BLaER1 (cell line): ENCODE results near the gene ZDHHC22.

Source experiments
- H3K27ac ChIP-seq: shearing (Covaris generic); formaldehyde crosslinking; 2 replicates; pipeline ENCODE4 v1.8.1; 2022
- H3K27me3 ChIP-seq: shearing (Covaris generic); formaldehyde crosslinking; 2 replicates; pipeline ENCODE4 v1.8.1; 2022
- H3K36me3 ChIP-seq: shearing (Covaris generic); formaldehyde crosslinking; 2 replicates; pipeline ENCODE4 v1.8.1; 2022
- H3K4me1 ChIP-seq: shearing (Covaris generic); formaldehyde crosslinking; 2 replicates; pipeline ENCODE4 v1.8.1; 2022
- H3K4me2 ChIP-seq: shearing (Covaris generic); formaldehyde crosslinking; 2 replicates; pipeline ENCODE4 v1.8.1; 2022
- H3K4me3 ChIP-seq: shearing (Covaris generic); formaldehyde crosslinking; 2 replicates; pipeline ENCODE4 v1.8.1; 2022
- H3K9ac ChIP-seq: shearing (Covaris generic); formaldehyde crosslinking; 2 replicates; pipeline ENCODE4 v1.8.1; 2022
- H3K9me3 ChIP-seq: shearing (Covaris generic); formaldehyde crosslinking; 2 replicates; pipeline ENCODE4 v1.8.1; 2022
- H4K20me1 ChIP-seq: shearing (Covaris generic); formaldehyde crosslinking; 2 replicates; pipeline ENCODE4 v1.8.1; 2022
- Cebpa-rat ChIP-seq: shearing (Covaris generic); IDR thresholded peaks from 2 replicates; pipeline ENCODE4 v1.8.1; 2022

The ZDHHC22 gene

GRCh38 chr14:77086017-77086727 lies 55.4 kb downstream of the ZDHHC22 start:
- TF ChIP-seq Cebpa-rat = no peak
- Histone ChIP-seq H3K4me3 (no peak overlapping the region), H4K20me1 (no peaks in the 10 kb centered on the region), H3K27me3 (no peaks in the 10 kb centered on the region), H3K9ac (no peak overlapping the region), H3K27ac (no peak overlapping the region), H3K4me2 (no peak overlapping the region), H3K4me1 (peaks cover 27% of the 10 kb centered on the region), H3K36me3 (no peaks in the 10 kb centered on the region), H3K9me3 (peaks cover 10% of the 10 kb centered on the region)

GRCh38 chr14:77085538-77085937 lies 56.1 kb downstream of the ZDHHC22 start:
- H3K36me3 ChIP-seq = no peaks in the 10 kb centered on the region
- H3K4me3 ChIP-seq = no peak overlapping the region
- H3K27me3 ChIP-seq = no peaks in the 10 kb centered on the region
- H3K27ac ChIP-seq = no peak overlapping the region
- no peaks in the 10 kb centered on the region for H4K20me1 ChIP-seq
- no peak overlapping the region for H3K4me2 ChIP-seq
- no peak overlapping the region for H3K9ac ChIP-seq
- TF ChIP-seq Cebpa-rat = no peak
- H3K4me1 ChIP-seq = peaks cover 33% of the 10 kb centered on the region
- H3K9me3 ChIP-seq = peaks cover 5% of the 10 kb centered on the region

GRCh38 chr14:77084985-77085384 lies 56.6 kb downstream of the ZDHHC22 start:
- no peak overlapping the region for H3K4me3 ChIP-seq
- TF ChIP-seq Cebpa-rat = no peak
- H3K9ac ChIP-seq = no peak overlapping the region
- H3K4me1 ChIP-seq = peaks cover 39% of the 10 kb centered on the region
- no peaks in the 10 kb centered on the region for H3K36me3 ChIP-seq
- H3K9me3 ChIP-seq = peaks cover 7% of the 10 kb centered on the region
- H3K4me2 ChIP-seq = no peak overlapping the region
- no peak overlapping the region for H3K27ac ChIP-seq
- no peaks in the 10 kb centered on the region for H3K27me3 ChIP-seq
- H4K20me1 ChIP-seq = no peaks in the 10 kb centered on the region

- no peaks in the 10 kb centered on the region for H3K36me3 ChIP-seq
- no peak overlapping the region for H3K4me3 ChIP-seq
- H3K4me2 ChIP-seq = peak overlapping the region; percentile 63
- peaks cover 9% of the 10 kb centered on the region for H3K9me3 ChIP-seq
- no peaks in the 10 kb centered on the region for H3K27me3 ChIP-seq
- no peaks in the 10 kb centered on the region for H4K20me1 ChIP-seq
- TF ChIP-seq Cebpa-rat = no peak
- peaks cover 51% of the 10 kb centered on the region for H3K4me1 ChIP-seq
- peak overlapping the region; percentile 14; the same call in 1 of the 2 replicates for H3K27ac ChIP-seq
- no peak overlapping the region for H3K9ac ChIP-seq
These were observed 58.5 kb downstream of the ZDHHC22 start for GRCh38 chr14:77083082-77083481.

GRCh38 chr14:77082356-77082755 lies 59.2 kb downstream of the ZDHHC22 start:
- H3K9ac ChIP-seq = no peak overlapping the region
- H3K9me3 ChIP-seq = peaks cover 9% of the 10 kb centered on the region
- H3K27ac ChIP-seq = peak overlapping the region; percentile 14
- H3K27me3 ChIP-seq = no peaks in the 10 kb centered on the region
- H3K4me1 ChIP-seq = peaks cover 57% of the 10 kb centered on the region
- no peaks in the 10 kb centered on the region for H4K20me1 ChIP-seq
- TF ChIP-seq Cebpa-rat = no peak
- peak overlapping the region; percentile 63 for H3K4me2 ChIP-seq
- no peaks in the 10 kb centered on the region for H3K36me3 ChIP-seq
- H3K4me3 ChIP-seq = no peak overlapping the region
